GOT3 (cell line): ENCODE results near the gene ZFP91.
A peak's percentile ranks its signal among the peaks of the same experiment; 100 is the strongest.

Experiments used
- DNase-seq: peaks from one replicate; lab custom pipeline; 2025; ENCODE audit warnings: mixed read lengths; lab: John Stamatoyannopoulos, UW

The ZFP91 gene

DNA sequence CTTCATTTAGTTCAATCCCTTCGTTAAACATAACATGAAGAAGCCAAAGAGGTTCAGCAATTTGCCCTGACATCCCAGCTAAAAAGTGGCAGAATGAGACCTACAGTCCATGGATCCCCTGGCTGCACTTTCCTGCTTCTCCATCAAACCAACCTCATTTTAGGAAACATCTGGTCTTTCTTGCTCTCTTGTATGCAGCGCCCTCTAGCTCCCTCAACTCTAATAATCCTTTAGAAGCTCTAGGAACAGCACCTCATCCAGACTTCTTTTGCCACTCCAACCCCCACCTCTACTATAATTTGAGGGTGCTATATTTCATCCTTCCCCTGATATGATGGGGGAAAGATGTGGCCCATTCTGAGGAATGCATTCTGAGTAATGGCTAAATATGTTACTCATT, 51.0 kb downstream of the ZFP91 start:
- DNase-seq = no peak

GRCh38 chr11:58631378-58631777, 52.5 kb downstream of the ZFP91 start:
- no peak for DNase-seq

DNA sequence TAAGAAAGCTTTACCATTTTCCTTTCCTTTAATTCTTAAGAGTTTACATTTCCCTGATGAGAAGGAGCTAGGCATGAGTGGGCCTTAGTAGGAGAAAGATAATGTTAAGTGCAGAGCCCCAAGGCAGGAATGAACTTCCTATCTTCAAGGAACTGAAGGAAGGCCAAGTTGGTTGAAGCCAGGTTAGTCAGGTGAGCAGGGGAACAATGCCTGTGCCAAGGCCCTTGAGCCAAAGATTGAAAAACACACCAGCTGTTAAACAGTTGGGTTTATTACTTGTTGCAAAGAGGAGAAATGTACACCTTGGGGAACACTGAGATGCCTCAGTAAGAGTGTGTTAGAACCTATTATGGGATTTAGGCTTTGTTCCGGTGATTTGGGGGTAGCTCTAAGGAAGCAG, 53.6 kb downstream of the ZFP91 start:
- no peak for DNase-seq

GRCh38 chr11:58636587-58636986, 57.7 kb downstream of the ZFP91 start:
- no peak for DNase-seq

DNA sequence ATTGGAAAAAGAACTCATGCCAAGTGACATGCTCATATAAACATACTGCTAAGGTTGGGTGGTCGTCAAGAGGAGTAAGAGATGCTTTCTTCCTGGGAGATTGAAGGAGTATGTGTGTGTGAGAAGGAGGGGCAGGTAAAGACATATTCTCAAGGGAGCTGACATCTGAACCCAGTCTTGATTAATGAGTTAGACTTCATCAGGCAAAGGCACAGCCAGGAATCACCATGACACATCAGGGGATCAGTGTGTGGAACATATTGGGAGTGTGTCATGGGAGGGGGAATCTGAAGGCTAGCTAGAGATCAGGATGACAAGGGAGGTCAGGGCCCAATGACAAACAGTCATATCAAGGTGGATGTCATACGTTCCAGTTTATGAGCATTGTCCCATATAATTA, 58.5 kb downstream of the ZFP91 start:
- DNase-seq = no peak

DNA sequence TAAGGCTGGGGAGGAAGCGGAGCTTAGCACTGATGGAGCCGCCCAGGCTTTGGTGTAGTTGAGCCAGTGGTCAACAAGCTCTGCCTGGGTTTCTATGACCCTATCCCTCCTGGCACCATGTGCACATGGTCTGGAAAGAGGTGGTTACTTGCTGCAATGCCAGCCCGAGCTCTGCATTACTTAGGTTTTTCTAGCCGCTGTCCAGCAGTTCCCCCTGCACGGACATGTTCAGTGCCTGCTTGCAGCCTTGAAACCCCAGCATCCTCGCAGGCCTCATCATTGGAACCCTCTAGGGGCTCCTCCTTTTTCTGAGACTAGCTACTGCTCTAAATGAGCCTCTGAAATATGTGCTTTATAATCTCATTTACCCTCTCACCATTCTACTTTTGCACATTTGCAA, 60.2 kb downstream of the ZFP91 start:
- DNase-seq = no peak

DNA sequence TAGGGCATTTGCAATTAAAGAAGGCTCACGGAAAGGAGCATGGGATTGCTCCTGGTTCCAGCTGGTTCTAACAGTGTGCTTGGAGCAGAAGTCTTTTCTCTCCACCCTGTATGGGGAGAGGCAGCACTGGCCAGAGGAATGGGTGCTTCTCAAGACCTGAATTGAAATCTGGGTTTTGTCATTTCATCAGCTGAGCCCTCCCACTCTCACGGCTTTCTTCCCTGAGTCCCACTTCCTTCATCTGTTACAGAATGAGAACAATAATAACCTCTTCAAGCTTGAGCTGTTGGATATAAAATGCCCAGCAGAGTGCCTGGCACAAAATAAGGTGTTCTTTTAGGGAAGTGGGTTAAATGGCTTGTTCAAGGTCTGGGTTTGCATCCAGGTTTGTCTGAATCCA, 60.8 kb downstream of the ZFP91 start:
- no peak for DNase-seq

DNA sequence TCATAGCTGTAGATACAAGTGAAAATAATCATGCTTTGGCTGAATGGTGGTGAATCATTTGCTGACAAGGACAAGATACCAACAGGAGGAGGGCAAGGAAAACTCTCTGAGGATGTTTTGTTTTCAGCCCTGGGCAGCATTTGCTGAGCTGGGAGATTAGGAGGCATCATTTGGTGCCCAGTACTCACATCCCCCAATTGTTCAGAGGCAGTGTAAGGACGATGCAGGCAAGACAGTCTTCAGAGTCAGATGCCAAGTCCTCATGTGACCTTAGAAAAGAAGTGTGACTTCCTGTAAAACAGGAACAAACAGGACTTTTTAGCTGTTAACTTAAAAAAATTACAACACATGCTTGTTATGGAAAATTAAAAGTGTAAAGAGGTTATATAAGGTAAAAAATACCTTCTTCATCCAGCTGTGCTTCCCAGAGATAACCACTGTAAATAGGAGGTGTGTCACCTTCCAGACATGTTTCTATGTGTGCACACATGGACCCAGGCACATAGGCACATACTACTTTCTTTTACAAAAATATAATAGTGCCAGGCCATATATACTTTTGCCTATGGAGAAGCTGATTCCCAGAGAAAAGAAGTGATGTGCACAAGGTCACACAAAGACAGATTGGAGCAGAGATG, 61.6 kb downstream of the ZFP91 start:
- no peak for DNase-seq

GRCh38 chr11:58641341-58641740, 62.5 kb downstream of the ZFP91 start:
- DNase-seq = no peak

DNA sequence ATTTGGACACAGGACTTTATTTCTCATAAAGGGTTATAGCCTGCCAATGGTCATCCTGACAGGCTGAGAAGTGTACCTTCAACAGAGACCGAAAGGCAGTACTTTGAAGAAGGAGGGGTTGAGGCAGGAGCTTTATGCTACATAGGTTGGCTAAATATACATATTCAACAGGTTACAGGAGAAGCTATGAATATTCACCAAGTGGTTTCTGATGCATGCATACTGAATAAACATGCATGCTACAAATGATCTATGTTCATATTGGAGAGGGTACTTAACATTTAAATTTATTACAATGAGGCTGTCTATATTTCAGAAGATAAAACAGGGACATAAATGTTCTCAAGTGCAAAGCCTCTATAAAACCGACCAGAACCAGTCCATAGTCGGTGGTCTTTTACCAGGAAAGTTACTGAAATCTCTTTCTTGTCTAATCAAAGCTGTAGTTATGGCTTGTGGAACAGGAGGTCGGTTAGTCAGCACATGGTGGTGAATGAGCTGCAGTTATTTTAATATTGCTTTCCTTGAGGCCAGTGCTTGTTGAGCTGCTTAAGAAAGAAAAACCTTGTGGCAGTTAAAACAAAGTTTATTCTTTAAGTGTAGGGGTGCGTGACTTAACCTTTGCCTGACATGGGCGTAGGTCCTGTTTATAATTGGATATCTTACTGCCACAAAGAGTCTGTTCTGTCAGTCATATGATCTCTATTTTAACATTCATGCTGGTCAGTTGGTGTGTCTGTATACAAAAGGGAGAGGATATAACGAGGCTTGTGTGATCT, 63.1 kb downstream of the ZFP91 start:
- DNase-seq = no peak

DNA sequence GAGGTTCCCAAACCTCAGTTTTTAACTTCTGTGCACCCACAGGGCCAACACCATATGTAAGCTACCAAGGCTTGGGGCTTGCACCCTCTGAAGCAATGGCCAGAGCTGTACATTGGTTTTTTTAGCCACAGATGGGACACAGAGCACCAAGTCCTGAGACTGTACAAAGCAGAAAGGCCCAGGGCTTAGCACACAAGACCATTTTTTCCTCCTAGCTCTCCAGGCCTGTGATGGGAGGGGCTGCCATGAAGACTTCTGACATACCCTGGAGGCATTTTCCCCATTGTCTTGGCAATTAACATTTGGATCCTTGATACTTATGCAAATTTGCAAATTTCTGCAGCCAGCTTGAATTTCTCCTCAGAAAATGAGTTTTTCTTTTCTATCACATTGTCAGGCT, 67.0 kb downstream of the ZFP91 start:
- no peak for DNase-seq

DNA sequence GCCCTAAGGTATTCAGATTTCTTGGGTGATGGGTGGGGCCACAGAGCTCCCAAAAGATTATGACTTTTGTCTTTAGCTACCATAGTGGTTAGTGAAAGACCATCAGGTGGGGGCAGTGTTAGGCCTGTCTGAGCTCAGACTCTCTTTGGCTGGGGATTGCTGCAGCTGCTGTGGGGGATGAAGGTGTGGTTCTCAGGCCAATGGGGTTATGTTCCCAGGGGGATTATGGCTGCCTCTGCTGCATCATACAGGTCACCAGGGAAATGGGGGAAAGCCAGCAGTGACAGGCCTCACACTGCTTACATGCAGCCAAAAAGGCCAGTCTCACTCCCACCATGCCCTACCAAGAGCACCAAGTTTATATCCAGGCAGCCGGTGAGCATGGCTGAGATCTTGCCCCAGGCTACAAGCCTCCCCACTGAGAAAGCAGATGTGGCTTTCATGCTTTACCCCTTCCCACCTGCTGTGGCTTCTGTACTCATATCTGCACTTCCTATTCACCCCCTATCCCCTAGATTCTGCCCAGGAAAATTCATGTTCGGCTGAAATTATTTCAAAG, 68.4 kb downstream of the ZFP91 start:
- DNase-seq = no peak

GRCh38 chr11:58647866-58648265, 69.0 kb downstream of the ZFP91 start:
- no peak for DNase-seq

GRCh38 chr11:58649623-58650022, 70.8 kb downstream of the ZFP91 start:
- no peak for DNase-seq

- no peak for DNase-seq
Measured at GRCh38 chr11:58650496-58650895, 71.6 kb downstream of the ZFP91 start.

DNA sequence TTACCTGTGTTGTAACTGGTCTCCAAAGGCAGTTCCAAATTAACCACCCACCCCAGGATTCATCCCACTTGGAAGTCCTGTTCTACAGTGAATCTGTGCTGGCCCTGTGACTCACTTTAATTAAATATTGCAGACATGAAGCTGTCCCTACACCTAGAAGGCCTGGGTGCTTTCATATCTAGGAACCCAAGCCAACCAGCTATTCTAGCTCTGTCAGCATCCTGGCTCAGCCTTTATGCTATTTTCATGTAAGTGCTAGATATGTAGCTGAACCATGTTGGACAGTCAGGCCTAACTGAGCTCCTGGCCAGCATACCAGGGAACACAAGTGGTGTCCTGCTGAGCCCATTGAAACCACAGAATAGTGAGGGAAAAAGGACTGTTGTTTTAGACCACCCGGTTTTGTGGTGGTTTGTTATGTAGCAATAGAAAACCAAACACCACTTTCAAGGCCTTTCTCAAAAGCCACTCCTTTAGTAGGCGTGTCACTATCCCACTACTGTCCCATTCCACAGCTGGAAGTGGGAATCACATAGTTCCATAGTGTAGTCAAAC, 73.9 kb downstream of the ZFP91 start:
- DNase-seq = no peak

DNA sequence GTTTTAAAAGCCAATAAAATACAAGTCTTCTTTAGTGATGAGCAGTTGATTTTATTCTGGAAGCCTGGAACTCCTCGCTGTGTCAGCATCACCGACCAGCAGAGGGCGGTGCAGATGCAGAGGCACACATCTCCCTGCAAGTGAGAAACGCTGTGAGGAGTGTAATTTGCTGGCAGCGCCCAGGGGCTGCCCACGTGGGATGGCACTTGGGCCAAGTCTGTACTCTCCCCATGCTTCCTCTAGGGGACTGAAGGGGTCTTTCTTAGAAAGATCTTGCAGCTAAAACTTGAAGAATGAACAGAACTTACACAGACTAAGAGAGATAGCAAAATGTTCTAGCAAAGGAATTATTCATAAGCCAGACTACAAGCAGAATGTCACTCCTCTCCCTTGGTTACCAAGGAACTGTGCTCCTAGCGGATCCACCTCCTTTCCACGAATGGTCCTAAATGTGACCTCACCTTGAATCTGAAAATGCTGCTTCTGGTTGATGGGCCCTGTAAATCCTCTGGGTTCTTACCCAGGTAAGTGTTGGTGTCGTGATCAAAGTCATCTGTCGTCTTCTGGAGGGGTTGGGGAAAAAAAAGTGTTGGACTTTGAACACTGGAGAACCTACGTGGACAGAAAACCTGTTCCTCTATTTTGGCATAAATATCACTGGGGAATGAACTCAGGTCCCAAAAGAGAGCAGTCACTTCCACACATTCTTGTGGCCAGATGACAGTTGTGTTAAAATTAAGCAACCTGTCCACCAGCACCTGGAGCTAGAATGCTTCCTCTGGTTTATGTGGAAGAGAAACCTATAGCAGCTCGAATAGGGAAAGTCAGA, 75.4 kb downstream of the ZFP91 start:
- DNase-seq = peak; percentile 42

DNA sequence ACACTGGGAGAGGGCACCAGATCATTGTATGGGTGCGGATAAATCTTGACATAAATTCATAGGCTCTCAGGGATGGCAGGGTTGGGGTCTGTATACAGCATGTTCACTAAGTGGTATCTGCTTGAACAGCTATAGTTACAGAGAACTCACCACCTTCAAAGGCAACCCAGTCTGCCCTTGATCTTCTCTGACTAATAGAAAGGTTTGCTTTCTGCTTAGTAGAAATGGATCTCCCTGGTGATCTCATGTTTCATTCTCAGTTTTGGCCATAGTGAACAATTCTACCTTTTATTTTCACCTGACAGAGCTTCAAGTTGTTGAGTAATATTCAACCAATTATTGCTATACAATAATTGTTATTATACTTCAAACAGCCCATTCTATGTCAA, 76.0 kb downstream of the ZFP91 start:
- DNase-seq = no peak

DNA sequence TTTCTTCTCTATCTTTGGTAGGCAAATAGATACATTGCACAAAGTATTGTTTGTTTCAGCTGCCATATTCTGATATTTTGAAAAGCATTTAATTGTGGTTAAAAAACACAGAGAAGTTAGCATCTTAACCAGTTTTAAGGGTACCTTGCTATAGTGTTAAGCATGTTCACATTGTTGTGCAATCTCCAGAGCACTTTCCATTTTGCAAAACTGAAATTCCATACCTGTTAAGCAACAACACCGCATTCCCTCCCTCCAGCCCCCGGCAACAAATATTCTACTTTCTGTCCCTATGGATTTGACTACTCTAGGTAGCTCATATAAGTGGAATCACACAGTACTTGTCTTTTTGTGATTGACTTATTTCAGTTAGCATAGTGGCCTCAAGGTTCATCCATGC, 77.5 kb downstream of the ZFP91 start:
- no peak for DNase-seq

DNA sequence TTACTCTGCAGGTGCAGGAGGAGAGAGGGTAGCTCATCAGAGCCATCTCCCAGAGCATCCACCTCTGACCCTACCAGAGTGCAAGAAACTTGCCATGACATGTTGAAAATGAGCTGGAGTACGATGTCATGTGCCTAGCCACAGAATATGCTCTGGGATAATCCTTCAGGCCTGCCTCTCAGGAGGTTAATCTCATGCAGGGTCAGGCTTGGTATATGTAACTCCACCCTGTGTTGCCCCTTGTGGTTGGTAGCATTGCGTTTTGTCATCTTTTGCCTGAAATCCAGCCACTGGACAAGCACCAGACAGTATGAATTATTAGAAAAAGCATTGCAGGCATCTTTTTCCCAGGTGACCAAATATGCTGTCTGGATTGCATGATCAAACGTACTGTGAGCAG, 79.8 kb downstream of the ZFP91 start:
- no peak for DNase-seq

- DNase-seq = no peak
Measured at GRCh38 chr11:58659404-58659803, 80.5 kb downstream of the ZFP91 start.

GRCh38 chr11:58659910-58660570, 81.2 kb downstream of the ZFP91 start:
- no peak for DNase-seq
